Measurements from ENCODE around the gene TRAPPC2. TPM values are rescaled to one million over a fixed set of nuclear protein-coding genes. Genes with fewer than 3 reads are reported as not detected.

The TRAPPC2 gene
- total and polyA plus RNA-seq, 2 of the 13 experiments (the other 11 are each of a cell fraction or from before 2014, with no cell fraction given), result 4.4 to 8.1 TPM

- H3K36me3 ChIP-seq (replicated peaks in 1 of 2; ENCODE audit: control insufficient read depth in 1 of 2, insufficient read depth in 2 of 2, low read length in 2 of 2), result no peaks in the 10 kb centered on the region
- intact Hi-C loops (cut with micrococcal nuclease; ENCODE audit: unreplicated experiment), result loop anchor here (2.0 kb wide), 2 partner anchors 30 to 46 kb away; partner anchors contain the start of genes OFD1 and TRAPPC2
- WGBS (ENCODE audit: low lambda C conversion rate), result 2% methylated on average over 13 of the region's 13 CpGs
- peak overlapping the region; percentile 68 to 88 (median 80) for H3K4me3 ChIP-seq (replicated peaks in 1 of 3; ENCODE audit: insufficient read depth in 1 of 3, low read depth in 2 of 3, low read length in 3 of 3)
- peak; percentile 39 for ATAC-seq
- POLR2A ChIA-PET, result interaction anchor here (0.6 to 1.1 kb wide), 5 partner anchors 14 to 46 kb away, joined by 3 to 11 read pairs (median 4); partner anchors contain the start of genes OFD1 and TRAPPC2
- H3K27ac ChIP-seq (ENCODE audit: extremely low read length, insufficient read depth, low read length), result no peak overlapping the region
- H3K27me3 ChIP-seq (ENCODE audit: control insufficient read depth in 1 of 2, insufficient read depth in 2 of 2, low read length in 2 of 2), result no peaks in the 10 kb centered on the region
- CTCF ChIA-PET (ENCODE audit: low intra/inter-chr PET ratio, low total read pairs), result no interaction called here
- H4K20me1 ChIP-seq (ENCODE audit: insufficient read depth, low read length), result 0 out of 2 replicates have a peak, but pooled peaks cover 3% of the 10 kb centered on the region
- peak overlapping the region; percentile 73 for H3K4me2 ChIP-seq (ENCODE audit: low read depth, low read length)
- DNase-seq (ENCODE audit: low spot score), result no peak
- H3K9me3 ChIP-seq (ENCODE audit: low read length), result no peaks in the 10 kb centered on the region
- in situ Hi-C loops (cut with HindIII; ENCODE audit: extremely low pct_ligation_motif_present, low pct_unique_long_range_greater_than_20kb), result no loop called here
- no peak for TF ChIP-seq MBNL3 (CRISPR knock-in tag; conservative IDR thresholded peaks at IDR 0.05)
- no peak for TF ChIP-seq ZNF142 (CRISPR knock-in tag; IDR thresholded peaks at IDR 0.05)
- no peak for TF ChIP-seq GZF1 (CRISPR knock-in tag; IDR thresholded peaks at IDR 0.05)
- TF ChIP-seq STAT5B (CRISPR knock-in tag; IDR thresholded peaks at IDR 0.05), result no peak
- TF ChIP-seq PCBP1 (IDR thresholded peaks at IDR 0.05; ENCODE audit: borderline replicate concordance, low read depth, low read length), result no peak
- TF ChIP-seq RFXAP (CRISPR knock-in tag; IDR thresholded peaks at IDR 0.05; ENCODE audit: borderline replicate concordance), result no peak
- no peak for TF ChIP-seq ZNF354B (CRISPR knock-in tag; IDR thresholded peaks at IDR 0.05)
- no peak for TF ChIP-seq RBM22 (optimal IDR thresholded peaks at IDR 0.05; ENCODE audit: low read length)
- no peak for TF ChIP-seq ZBTB42 (CRISPR knock-in tag; IDR thresholded peaks at IDR 0.05)
- no TSS peak for BruUV-seq (replicated peaks)
- peaks cover 31% of the 10 kb centered on the region for H3K4me1 ChIP-seq (ENCODE audit: insufficient read depth, low read length)
- H3K79me2 ChIP-seq (ENCODE audit: insufficient read depth, low read length), result peaks cover 38% of the 10 kb centered on the region
- H2AFZ ChIP-seq (ENCODE audit: low read length), result peak overlapping the region; percentile 83
- FAIRE-seq, result no peak
- peak overlapping the region; percentile 83 for H3K9ac ChIP-seq (ENCODE audit: insufficient read depth, low read depth, low read length)
Observed at GRCh38 chrX:13688384-13688957, 45.9 kb downstream of the TRAPPC2 start.
